ENCODE data around the gene ZDHHC14. TPM values are rescaled to one million over a fixed set of nuclear protein-coding genes. Genes with fewer than 3 reads are reported as not detected.

The ZDHHC14 gene
- total RNA-seq, 1 donor from 2014 or later, result 26.1 TPM

GRCh38 chr6:157521362-157522335 lies 140.7 kb downstream of the ZDHHC14 start:
- intact Hi-C loops (cut with DNase I), result no loop called here

GRCh38 chr6:157522472-157522871 lies 141.5 kb downstream of the ZDHHC14 start:
- DNase-seq (ENCODE audit: low spot score), result no peak
- intact Hi-C loops (cut with DNase I), result no loop called here

More at GRCh38 chr6:157521362-157522335, 140.7 kb downstream of the ZDHHC14 start:
- DNase-seq (ENCODE audit: low spot score), result no peak

DNA sequence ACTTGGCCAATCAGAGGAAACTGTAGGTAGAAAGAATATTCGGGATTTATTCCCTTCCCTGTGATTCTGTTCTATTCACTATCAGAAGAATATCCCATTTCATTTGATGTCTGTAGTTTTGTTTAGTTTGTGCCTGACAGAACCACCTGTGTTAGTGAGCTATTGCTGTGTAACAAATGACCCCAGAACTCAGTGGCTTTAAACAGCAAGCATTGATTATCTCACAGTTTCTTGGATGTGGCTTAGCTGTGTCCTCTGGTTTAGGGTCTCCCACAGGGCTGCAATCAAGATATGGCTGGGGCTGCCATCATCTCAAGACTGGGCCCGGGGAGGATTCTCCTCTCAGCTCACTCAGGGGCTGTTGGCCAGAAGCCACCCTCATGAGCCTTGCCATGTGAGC lies 143.7 kb downstream of the ZDHHC14 start:
- intact Hi-C loops (cut with DNase I), result no loop called here
- no peak for DNase-seq (ENCODE audit: low spot score)

DNA sequence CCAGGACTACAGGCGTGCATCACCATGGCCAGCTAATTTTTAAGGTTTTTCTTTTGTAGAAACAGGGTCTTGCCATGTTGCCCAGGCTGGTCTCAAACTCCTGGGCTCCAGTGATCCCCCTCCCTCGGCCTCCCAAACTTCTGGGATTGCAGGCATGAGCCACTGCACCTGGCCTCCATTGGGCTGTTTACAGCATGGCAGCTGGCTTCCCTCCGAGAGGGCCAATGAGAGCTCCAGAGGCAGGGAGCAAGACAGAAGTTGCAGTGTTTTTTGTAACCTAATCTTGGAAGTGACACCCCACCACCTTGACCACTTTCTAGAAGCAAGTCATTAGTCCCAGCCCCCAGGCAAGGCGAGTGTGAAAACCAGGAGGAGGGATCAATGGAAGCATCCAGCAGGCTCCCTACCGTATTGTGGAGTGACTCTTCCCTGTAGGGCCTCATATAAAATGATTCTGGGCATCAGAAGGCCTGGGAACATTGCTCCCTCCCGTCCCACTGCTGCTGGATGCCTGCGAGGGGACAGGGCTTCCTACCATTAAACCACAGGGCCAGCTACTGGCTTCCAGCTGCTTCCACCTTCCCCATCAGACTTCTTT lies 144.4 kb downstream of the ZDHHC14 start:
- no peak for DNase-seq (ENCODE audit: low spot score)
- intact Hi-C loops (cut with DNase I), result no loop called here

- intact Hi-C loops (cut with DNase I), result no loop called here
- DNase-seq (ENCODE audit: low spot score), result no peak
These were observed 145.0 kb downstream of the ZDHHC14 start for GRCh38 chr6:157525918-157526425.

- intact Hi-C loops (cut with DNase I), result no loop called here
- DNase-seq (ENCODE audit: low spot score), result no peak
These were observed 146.5 kb downstream of the ZDHHC14 start for GRCh38 chr6:157527471-157527907.

DNA sequence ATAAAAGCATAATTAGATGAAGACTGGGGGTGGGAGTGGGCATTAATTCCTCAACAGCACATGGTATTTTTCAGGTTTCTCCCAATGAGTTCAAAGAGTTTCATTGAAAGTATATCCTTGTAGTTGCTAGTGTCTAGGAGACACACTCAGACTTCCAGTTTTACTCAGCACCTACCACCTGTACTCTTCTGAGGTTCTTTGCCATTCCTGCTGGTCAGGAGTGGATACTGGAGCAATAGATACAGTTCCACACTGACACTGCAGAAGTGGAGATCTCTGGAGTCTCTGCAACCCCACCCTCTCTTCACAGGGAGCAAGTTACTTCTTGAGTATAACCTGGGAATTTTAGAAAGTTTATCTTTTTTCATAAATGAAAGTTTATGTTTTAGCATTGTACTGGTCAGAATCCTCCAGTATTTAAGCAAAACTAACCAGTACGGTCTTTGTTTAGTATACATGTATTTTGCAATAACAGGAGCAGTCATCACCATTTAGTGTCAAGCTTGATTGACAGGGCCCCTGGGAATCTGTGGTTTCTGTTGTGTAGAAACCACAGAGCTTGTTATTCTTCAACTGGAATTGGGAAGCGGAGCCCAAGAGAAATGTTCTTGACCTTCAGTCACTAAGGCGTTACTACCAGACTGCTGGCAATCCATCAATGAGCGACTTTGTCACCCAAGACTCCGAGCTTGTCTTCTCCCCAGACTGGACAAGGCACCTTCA lies 148.1 kb downstream of the ZDHHC14 start:
- intact Hi-C loops (cut with DNase I), result no loop called here
- no peak for DNase-seq (ENCODE audit: low spot score)

DNA sequence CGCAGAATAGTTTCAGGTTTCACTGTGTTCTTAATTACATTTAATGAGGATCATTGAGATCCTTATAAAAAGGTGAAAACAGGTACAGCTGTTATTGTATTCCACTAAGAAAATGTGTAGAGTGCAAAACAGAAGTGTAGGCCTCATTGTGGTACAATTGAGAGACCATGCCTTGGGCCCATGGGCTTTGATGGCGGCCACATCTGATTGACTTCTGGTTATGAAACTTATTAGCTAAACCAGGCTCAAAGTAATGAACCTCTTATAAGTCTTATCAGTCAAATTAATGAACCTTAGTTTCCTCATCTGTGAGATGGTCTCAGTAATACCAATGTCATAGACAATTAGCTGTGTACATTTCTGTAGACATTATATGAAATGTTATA lies 148.7 kb downstream of the ZDHHC14 start:
- no peak for DNase-seq (ENCODE audit: low spot score)
- intact Hi-C loops (cut with DNase I), result no loop called here

DNA sequence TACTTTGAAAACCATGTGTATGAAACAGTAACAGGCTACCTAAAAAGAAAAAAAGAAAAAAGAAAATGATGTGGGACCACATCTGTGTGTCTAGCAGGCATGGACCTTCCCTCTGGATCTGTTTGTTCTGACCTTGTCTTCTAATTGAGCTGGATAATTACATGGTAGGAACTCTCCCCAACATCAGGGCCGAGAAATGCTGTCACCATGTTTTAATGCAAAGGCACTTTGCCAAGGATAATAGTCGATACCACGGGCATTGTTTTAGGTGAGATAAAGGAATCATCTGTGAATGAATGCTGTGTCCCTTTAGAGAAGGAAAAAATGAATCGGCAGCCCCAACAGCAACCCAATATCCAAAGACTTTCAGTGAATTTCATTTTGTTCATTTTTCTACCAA lies 149.1 kb downstream of the ZDHHC14 start:
- no peak for DNase-seq (ENCODE audit: low spot score)
- intact Hi-C loops (cut with DNase I), result no loop called here

DNA sequence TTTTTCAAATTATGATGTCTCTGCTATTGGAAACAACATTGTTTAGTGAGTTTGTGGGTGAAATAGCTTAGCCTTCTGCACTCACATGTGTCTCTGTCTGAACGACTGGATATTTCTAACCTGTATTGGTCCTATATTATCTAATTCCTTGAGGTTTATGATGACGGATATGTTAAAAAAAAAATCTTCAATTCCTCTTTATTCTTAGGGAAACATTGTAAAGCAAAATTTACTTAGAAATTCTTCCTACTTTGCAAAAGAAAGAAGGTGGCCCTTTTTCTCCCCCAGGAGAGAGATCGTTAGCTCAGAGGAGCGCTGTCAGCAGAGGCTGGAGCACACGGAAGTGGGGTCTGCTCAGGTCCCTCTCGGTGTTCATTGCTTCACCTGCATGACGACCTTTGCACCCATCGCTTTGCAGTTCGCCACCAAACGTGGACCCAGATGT lies 149.8 kb downstream of the ZDHHC14 start:
- intact Hi-C loops (cut with DNase I), result no loop called here
- DNase-seq (ENCODE audit: low spot score), result no peak

- no peak for DNase-seq (ENCODE audit: low spot score)
- intact Hi-C loops (cut with DNase I), result no loop called here
These were observed 150.4 kb downstream of the ZDHHC14 start for GRCh38 chr6:157531169-157531985.

DNA sequence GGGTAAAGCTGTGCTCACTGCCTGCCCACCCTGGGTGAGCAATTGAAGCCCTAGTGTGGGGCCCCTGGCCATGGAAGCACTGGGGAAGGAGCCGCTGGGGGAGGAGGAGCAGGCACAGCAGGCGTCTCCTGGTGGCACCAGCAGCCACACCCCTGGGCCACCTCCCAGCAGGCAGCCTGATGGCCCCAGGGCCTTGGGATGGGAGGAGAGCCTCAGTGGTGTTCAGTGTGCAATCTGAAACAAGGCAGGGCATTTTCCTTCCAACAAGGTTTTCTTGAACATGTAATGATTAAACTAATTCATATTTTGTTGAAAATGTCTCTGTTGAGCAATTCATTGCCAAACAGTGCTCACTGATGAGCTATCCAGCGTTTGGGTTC lies 151.0 kb downstream of the ZDHHC14 start:
- no peak for DNase-seq (ENCODE audit: low spot score)
- intact Hi-C loops (cut with DNase I), result no loop called here

DNA sequence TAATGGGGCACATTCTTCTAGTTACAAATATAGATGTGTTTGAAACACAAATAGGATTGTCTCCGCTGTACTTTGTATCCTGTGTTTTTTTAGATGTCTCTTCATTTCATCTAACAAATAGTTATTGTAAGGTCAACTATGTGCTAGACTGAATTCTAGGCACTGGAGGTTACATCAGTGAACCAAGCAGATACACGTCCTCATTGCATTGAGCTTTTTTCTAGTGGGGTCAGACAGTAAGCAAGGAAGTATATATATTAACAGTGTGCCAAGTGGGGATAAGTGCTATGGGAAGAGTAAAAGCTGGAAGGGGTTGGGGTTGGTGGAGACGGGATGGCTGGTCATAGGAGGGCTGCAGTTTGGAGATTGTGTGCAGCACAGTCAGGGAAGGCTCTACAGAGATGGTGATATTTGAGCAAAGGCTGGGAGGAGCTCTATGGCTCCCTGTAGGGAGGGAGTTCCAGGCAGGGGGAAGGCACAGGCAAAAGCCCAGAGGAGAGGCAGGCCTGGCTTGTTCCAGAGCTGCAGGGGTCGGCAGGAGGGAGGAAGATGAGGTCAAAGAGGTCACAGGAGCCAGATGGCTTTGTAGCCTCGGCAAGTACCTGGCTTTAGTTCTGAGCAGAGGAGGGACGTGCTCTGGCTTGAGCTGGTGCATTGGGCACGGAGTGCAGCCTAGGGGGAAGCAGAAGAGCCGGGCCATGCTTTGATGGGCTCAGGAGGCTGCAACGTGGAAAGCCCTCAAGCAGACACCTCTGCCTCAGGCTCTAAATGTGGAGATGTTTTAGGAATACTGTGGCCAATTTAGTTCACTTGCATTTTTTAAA lies 152.3 kb downstream of the ZDHHC14 start:
- intact Hi-C loops (cut with DNase I), result no loop called here
- DNase-seq (ENCODE audit: low spot score), result no peak

GRCh38 chr6:157534134-157534871 lies 153.3 kb downstream of the ZDHHC14 start:
- DNase-seq (ENCODE audit: low spot score), result no peak
- intact Hi-C loops (cut with DNase I), result no loop called here

- DNase-seq (ENCODE audit: low spot score), result no peak
- intact Hi-C loops (cut with DNase I), result no loop called here
These were observed 154.0 kb downstream of the ZDHHC14 start for GRCh38 chr6:157534977-157535339.

GRCh38 chr6:157535340-157536222 lies 154.6 kb downstream of the ZDHHC14 start:
- intact Hi-C loops (cut with DNase I), result no loop called here
- DNase-seq (ENCODE audit: low spot score), result no peak

DNA sequence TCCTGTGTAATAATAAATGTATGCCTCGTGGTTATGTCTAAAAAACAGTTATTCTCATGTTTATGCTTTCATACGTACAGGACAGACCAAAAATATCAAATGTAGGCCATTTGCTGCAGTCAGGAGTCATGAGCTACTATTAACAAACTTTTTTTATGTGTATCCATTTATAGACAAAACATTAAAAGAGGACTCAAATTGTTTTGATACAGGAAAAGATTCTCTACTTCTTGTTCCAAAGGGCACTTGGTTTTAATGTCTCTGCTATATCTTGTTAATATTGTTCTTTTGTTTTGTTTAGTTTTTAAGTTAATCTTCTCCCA lies 155.2 kb downstream of the ZDHHC14 start:
- intact Hi-C loops (cut with DNase I), result no loop called here
- no peak for DNase-seq (ENCODE audit: low spot score)

Measured in cardiac septum (tissue), 1 donor.